ENCODE results near the gene PPM1B. TPM values are rescaled to one million over a fixed set of nuclear protein-coding genes. Genes with fewer than 3 reads are reported as not detected.

Gene PPM1B
- total RNA-seq, 4 donors from 2014 or later = 73.5 to 124 (median 101) TPM

GRCh38 chr2:44178950-44179349, 10.3 kb downstream of the PPM1B start:
- H3K4me3 ChIP-seq = no peak overlapping the region
- DNase-seq (no peak), ATAC-seq (no peak)
- peak overlapping the region in 1 of 4 donors; percentile 7 for H3K27ac ChIP-seq
- no peaks in the 10 kb centered on the region for H3K36me3 ChIP-seq
- in situ Hi-C loops (cut with MboI; ENCODE audit: low sequenced_read_pairs in 4 of 4) = no loop called here
- H3K27me3 ChIP-seq = no peaks in the 10 kb centered on the region
- TF ChIP-seq CTCF (IDR thresholded peaks at IDR 0.05 in 4 of 5, conservative IDR thresholded peaks at IDR 0.05 in 1 of 5) (no peak), POLR2A (IDR thresholded peaks at IDR 0.05) (no peak)
- intact Hi-C loops (cut with DNase I; ENCODE audit: low total_unique reads) = no loop called here
- H3K4me1 ChIP-seq = peaks cover 54 to 60% of the 10 kb centered on the region in 2 donors
- no peaks in the 10 kb centered on the region for H3K9me3 ChIP-seq

- no peaks in the 10 kb centered on the region for H3K27me3 ChIP-seq
- ATAC-seq (no peak), DNase-seq (no peak)
- intact Hi-C loops (cut with DNase I; ENCODE audit: low total_unique reads) (no loop called here), in situ Hi-C loops (cut with MboI; ENCODE audit: low sequenced_read_pairs in 4 of 4) (loop anchor here in 1 of 4 donors (10.0 kb wide), 1 partner anchor 97 kb away; no protein-coding TSS in a partner anchor)
- no peak overlapping the region for H3K27ac ChIP-seq
- H3K4me3 ChIP-seq = no peak overlapping the region
- TF ChIP-seq POLR2A (IDR thresholded peaks at IDR 0.05) = no peak
- TF ChIP-seq CTCF (IDR thresholded peaks at IDR 0.05 in 4 of 5, conservative IDR thresholded peaks at IDR 0.05 in 1 of 5) = no peak
- no peaks in the 10 kb centered on the region for H3K36me3 ChIP-seq
- H3K9me3 ChIP-seq = no peaks in the 10 kb centered on the region
- H3K4me1 ChIP-seq = peaks cover 61 to 67% of the 10 kb centered on the region in 2 donors
These were observed 13.0 kb downstream of the PPM1B start for GRCh38 chr2:44181648-44182047.

GRCh38 chr2:44184106-44184505, 15.4 kb downstream of the PPM1B start:
- in situ Hi-C loops (cut with MboI; ENCODE audit: low sequenced_read_pairs in 4 of 4) = loop anchor here in 1 of 4 donors (10.0 kb wide), 1 partner anchor 99 kb away; no protein-coding TSS in a partner anchor
- DNase-seq = no peak
- intact Hi-C loops (cut with DNase I; ENCODE audit: low total_unique reads) = no loop called here
- Histone ChIP-seq H3K4me3 (no peak overlapping the region), H3K4me1 (peaks cover 49 to 55% of the 10 kb centered on the region in 2 donors), H3K27ac (peak overlapping the region in 1 of 4 donors; percentile 29), H3K27me3 (no peaks in the 10 kb centered on the region), H3K36me3 (no peaks in the 10 kb centered on the region), H3K9me3 (no peaks in the 10 kb centered on the region)
- no peak for ATAC-seq
- no peak for TF ChIP-seq POLR2A (IDR thresholded peaks at IDR 0.05)
- TF ChIP-seq CTCF (IDR thresholded peaks at IDR 0.05 in 4 of 5, conservative IDR thresholded peaks at IDR 0.05 in 1 of 5) = no peak

DNA sequence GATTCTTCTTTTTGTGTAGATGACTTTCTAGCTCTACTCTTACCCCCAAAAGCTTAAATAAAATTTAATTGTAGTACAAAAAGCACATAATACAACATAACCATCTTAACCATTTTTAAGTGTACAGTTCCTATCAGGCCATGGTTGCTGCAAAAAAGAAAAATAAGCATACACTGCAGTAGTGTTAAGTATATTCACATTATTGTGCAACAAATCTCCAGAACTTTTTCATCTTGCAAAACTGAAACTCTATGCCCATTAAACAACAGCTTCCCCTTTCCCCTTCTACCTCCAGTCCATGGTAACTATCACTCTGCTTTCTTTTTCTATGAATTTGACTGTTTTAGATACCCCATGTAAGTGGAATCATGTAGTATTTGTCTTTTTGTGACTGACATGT, 18.1 kb downstream of the PPM1B start:
- Histone ChIP-seq H3K27me3 (no peaks in the 10 kb centered on the region), H3K36me3 (no peaks in the 10 kb centered on the region), H3K27ac (peak overlapping the region; percentile 2 to 48 (median 40)), H3K9me3 (no peaks in the 10 kb centered on the region), H3K4me1 (peaks cover 48 to 55% of the 10 kb centered on the region in 2 donors), H3K4me3 (no peak overlapping the region)
- intact Hi-C loops (cut with DNase I; ENCODE audit: low total_unique reads) (loop anchor here (5.0 kb wide), 1 partner anchor 35 kb away; no protein-coding TSS in a partner anchor), in situ Hi-C loops (cut with MboI; ENCODE audit: low sequenced_read_pairs in 4 of 4) (loop anchor here in 1 of 4 donors (10.0 kb wide), 1 partner anchor 102 kb away; no protein-coding TSS in a partner anchor)
- DNase-seq (no peak), ATAC-seq (peak; percentile 27 to 73)
- TF ChIP-seq CTCF (IDR thresholded peaks at IDR 0.05 in 4 of 5, conservative IDR thresholded peaks at IDR 0.05 in 1 of 5) (no peak), POLR2A (IDR thresholded peaks at IDR 0.05) (no peak)

All from gastrocnemius medialis (tissue), 4 donors.